Stimulated activated CD8-positive, alpha-beta memory T cell treated with anti-CD3 and anti-CD28 coated beads, Interleukin-15, amount 100 ng/mL, for 1 hour (primary cell): ENCODE measurements around the gene CEACAM21.

ENCODE experiments used
- DNase-seq: peaks from one replicate; pipeline ENCODE4 v3.0.0-alpha.2; 2020; ENCODE audit warnings: low read depth

CEACAM21 gene

GRCh38 chr19:41575998-41576397 is at the start of gene CEACAM21:
Gene CEACAM21 (plus strand): TSS chr19:41576166. CDS start chr19:41576275, 109 bp downstream.
- DNase-seq: no peak

- no peak for DNase-seq
Measured at GRCh38 chr19:41527089-41527488, 48.9 kb upstream of the CEACAM21 start.

GRCh38 chr19:41528106-41528505 is 47.9 kb upstream of the CEACAM21 start:
- no peak for DNase-seq

GRCh38 chr19:41529484-41530183 is 46.3 kb upstream of the CEACAM21 start:
- DNase-seq: no peak

- DNase-seq: no peak
Measured at GRCh38 chr19:41530184-41530534, 45.8 kb upstream of the CEACAM21 start.

- DNase-seq: no peak
Measured at GRCh38 chr19:41530761-41531301, 45.1 kb upstream of the CEACAM21 start.

- peak; percentile 56 for DNase-seq
Measured at GRCh38 chr19:41531438-41532311, 44.3 kb upstream of the CEACAM21 start.

GRCh38 chr19:41532526-41532925 is 43.4 kb upstream of the CEACAM21 start:
- no peak for DNase-seq

GRCh38 chr19:41533671-41534215 is 42.2 kb upstream of the CEACAM21 start:
- DNase-seq: no peak

- DNase-seq: no peak
Measured at GRCh38 chr19:41535029-41535622, 40.8 kb upstream of the CEACAM21 start.

- DNase-seq: no peak
Measured at GRCh38 chr19:41537789-41538188, 38.2 kb upstream of the CEACAM21 start.

GRCh38 chr19:41540041-41540695 is 35.8 kb upstream of the CEACAM21 start:
- DNase-seq: no peak

GRCh38 chr19:41541990-41542584 is 33.9 kb upstream of the CEACAM21 start:
- peak; percentile 71 for DNase-seq

GRCh38 chr19:41542622-41543021 is 33.3 kb upstream of the CEACAM21 start:
- no peak for DNase-seq

- no peak for DNase-seq
Measured at GRCh38 chr19:41543582-41543981, 32.4 kb upstream of the CEACAM21 start.

- DNase-seq: no peak
Measured at GRCh38 chr19:41545547-41545946, 30.4 kb upstream of the CEACAM21 start.

- no peak for DNase-seq
Measured at GRCh38 chr19:41546386-41546789, 29.6 kb upstream of the CEACAM21 start.

GRCh38 chr19:41546961-41547360 is 29.0 kb upstream of the CEACAM21 start:
- no peak for DNase-seq

- no peak for DNase-seq
Measured at GRCh38 chr19:41547569-41547968, 28.4 kb upstream of the CEACAM21 start.

GRCh38 chr19:41548047-41548446 is 27.9 kb upstream of the CEACAM21 start:
- no peak for DNase-seq

- peak; percentile 59 for DNase-seq
Measured at GRCh38 chr19:41548954-41549688, 26.8 kb upstream of the CEACAM21 start.
